HepG2 (cell line): ENCODE results near the gene NEBL. TPM values are rescaled to one million over a fixed set of nuclear protein-coding genes. Genes with fewer than 3 reads are reported as not detected.

Experiments used
- ATAC-seq: fragments of 200-7000 bp; cut with Tn5 transposase; 3 replicates; pipeline ENCODE4 v1.9.1; 2020; ENCODE audit warnings: mild to moderate bottlenecking, moderate library complexity
- BruUV-seq: library from RNA; stranded (reverse); fragments of 400-500 nt; replicated peaks from 2 replicates; lab custom pipeline; 2021; lab: Mats Ljungman, UMichigan
- CTCF ChIA-PET: fragments of 300-600 bp; formaldehyde crosslinking; extraction: SDS; loops from one replicate; lab custom pipeline; 2021; ENCODE audit warnings: low total read pairs, inconsistent platforms, low intra/inter-chr PET ratio; lab: Yijun Ruan, JAX
- POLR2A ChIA-PET: fragments of 350-600 bp; sonication (Branson Sonifier 250); formaldehyde crosslinking; loops from one replicate; lab custom pipeline; 2020; ENCODE audit warnings: antibody characterized with exemption, inconsistent platforms; lab: Yijun Ruan, JAX
- DNase-seq: peaks from one replicate; pipeline ENCODE4 v3.0.0-alpha.2; 2015; ENCODE audit warnings: low spot score
- FAIRE-seq: peaks from 3 replicates; lab custom pipeline; 2011; peaks lifted over from hg19 to GRCh38; lab: Jason Lieb, UNC
- H2AFZ ChIP-seq: one replicate; pipeline ENCODE4 v1.6.1; 2011; ENCODE audit warnings: low read length, inconsistent platforms
- H3K27ac ChIP-seq: fragments of 300-600 bp; 3 replicates; pipeline ENCODE4 v1.8.0; 2011; ENCODE audit warnings: mixed run types, mild to moderate bottlenecking, mixed read lengths, low read length, inconsistent platforms; ENCODE audit not compliant: insufficient read depth; ENCODE audit errors: extremely low read length
- H3K27me3 ChIP-seq, 2 experiments: fragments of 200-600 bp in 1 of 2; 2 replicates in 1 of 2; 3 replicates in 1 of 2; pipeline versions ENCODE4 v1.6.0 to v1.8.0; 2011; ENCODE audit warnings: low read length in 2 of 2, mild to moderate bottlenecking in 2 of 2, moderate library complexity in 2 of 2, inconsistent platforms in 1 of 2; ENCODE audit not compliant: insufficient read depth in 2 of 2, control insufficient read depth in 1 of 2
- H3K36me3 ChIP-seq, 2 experiments: fragments of 200-600 bp in 1 of 2; replicated peaks in 1 of 2; 2 replicates in 1 of 2; 3 replicates in 1 of 2; pipeline versions ENCODE4 v1.5.1 to v1.8.0; 2011; ENCODE audit warnings: low read length in 2 of 2, inconsistent platforms in 1 of 2; ENCODE audit not compliant: insufficient read depth in 2 of 2, control insufficient read depth in 1 of 2
- H3K4me1 ChIP-seq: 2 replicates; pipeline ENCODE4 v1.5.1; 2012; ENCODE audit warnings: low read length, inconsistent platforms; ENCODE audit not compliant: insufficient read depth
- H3K4me2 ChIP-seq: 2 replicates; pipeline ENCODE4 v1.6.0; 2011; ENCODE audit warnings: low read depth, low read length, inconsistent platforms
- H3K4me3 ChIP-seq, 3 experiments: fragments of 200-600 bp in 1 of 3; sonication (generic), shearing (Covaris generic) in 1 of 3; replicated peaks in 1 of 3; 2 replicates each; pipeline ENCODE4 v1.5.1; 2011 to 2016; ENCODE audit warnings: low read length in 3 of 3, inconsistent platforms in 2 of 3, low read depth in 2 of 3, mild to moderate bottlenecking in 2 of 3, control low read depth in 1 of 3, mixed read lengths in 1 of 3; ENCODE audit not compliant: insufficient read depth in 1 of 3
- H3K79me2 ChIP-seq: one replicate; pipeline ENCODE4 v1.6.1; 2011; ENCODE audit warnings: low read length, inconsistent platforms; ENCODE audit not compliant: insufficient read depth
- H3K9ac ChIP-seq: 2 replicates; pipeline ENCODE4 v1.6.0; 2011; ENCODE audit warnings: mild to moderate bottlenecking, low read depth, low read length, inconsistent platforms; ENCODE audit not compliant: insufficient read depth
- H3K9me3 ChIP-seq: 2 replicates; pipeline ENCODE4 v1.5.1; 2012; ENCODE audit warnings: mild to moderate bottlenecking, low read length
- H4K20me1 ChIP-seq: 2 replicates; pipeline ENCODE4 v1.6.0; 2011; ENCODE audit warnings: inconsistent platforms, mild to moderate bottlenecking, low read length, moderate library complexity; ENCODE audit not compliant: insufficient read depth
- EED ChIP-seq: sonication (generic); formaldehyde crosslinking; IDR thresholded peaks from 2 replicates; pipeline ENCODE4 v1.5.0; 2020; ENCODE audit warnings: mild to moderate bottlenecking, missing genetic modification reagents
- HNRNPL ChIP-seq: fragments of 200-400 bp; formaldehyde crosslinking; IDR thresholded peaks from 2 replicates; pipeline ENCODE4 v1.6.1; 2017; ENCODE audit warnings: mild to moderate bottlenecking, low read depth, low read length
- IKZF5 ChIP-seq: IDR thresholded peaks from 2 replicates; pipeline ENCODE4 v1.6.1; 2018; ENCODE audit warnings: missing genetic modification reagents, mild to moderate bottlenecking, missing compliant biosample characterization
- MEIS2 ChIP-seq: sonication (generic); formaldehyde crosslinking; IDR thresholded peaks from 2 replicates; pipeline ENCODE4 v1.9.0; 2021; ENCODE audit warnings: mild to moderate bottlenecking, missing genetic modification reagents
- MYNN ChIP-seq: sonication (generic); formaldehyde crosslinking; IDR thresholded peaks from 2 replicates; pipeline ENCODE4 v1.4.0; 2020; ENCODE audit warnings: mild to moderate bottlenecking, low read depth, missing genetic modification reagents
- NR3C1 ChIP-seq: sonication (generic); formaldehyde crosslinking; IDR thresholded peaks from 2 replicates; pipeline ENCODE4 v1.4.0; 2020; ENCODE audit warnings: missing genetic modification reagents
- WGBS: methylation state at CpG from one replicate; pipeline ENCODE4 v1.1.6; 2017; ENCODE audit warnings: low lambda C conversion rate; 5-methylcytosine and 5-hydroxymethylcytosine counted together
- in situ Hi-C: cut with HindIII; loops from 2 replicates; pipeline ENCODE4 v1.10.0; 2017; ENCODE audit warnings: low pct_unique_long_range_greater_than_20kb; ENCODE audit not compliant: extremely low pct_ligation_motif_present
- intact Hi-C: fragments of 100-400 bp; cut with micrococcal nuclease; formaldehyde crosslinking; loops from one replicate; pipeline ENCODE4 v1.10.0; 2022; ENCODE audit not compliant: unreplicated experiment
- polyA plus RNA-seq, 8 experiments: library from polyadenylated mRNA; depleted of rRNA in 3 of 8; stranded (reverse) in 7 of 8; unstranded in 1 of 8; fragments of >200 nt; fragmentation: Illumina TruSeq in 4 of 8; extraction: Trizol in 4 of 8; gene quantifications; 2 replicates each; pipeline versions ENCODE4 v1.2.1 to v1.2.3, GENCODE V29; 2011 to 2016; ENCODE audit warnings: low read depth in 4 of 8, missing spikeins in 1 of 8, mixed read lengths in 1 of 8; ENCODE audit not compliant: insufficient read depth in 1 of 8
- total RNA-seq, 5 experiments: library from RNA; depleted of rRNA; stranded (reverse); fragments of >200 nt; fragmentation: Illumina TruSeq; extraction: Trizol; gene quantifications; 2 replicates each; pipeline ENCODE4 v1.2.3, GENCODE V29; 2016; ENCODE audit warnings: low read depth in 1 of 5

NEBL gene
- total and polyA plus RNA-seq, 2 of the 13 experiments (the other 11 are each of a cell fraction or from before 2014, with no cell fraction given) = not detected

GRCh38 chr10:20811131-20811530, 86.0 kb downstream of the NEBL start:
- no peak for TF ChIP-seq IKZF5
- TF ChIP-seq MYNN = no peak
- no peak for TF ChIP-seq HNRNPL
- TF ChIP-seq, all 625 proteins: peak for 0
- no peak overlapping the region for H3K27ac ChIP-seq
- 2% methylated on average over 2 of the region's 2 CpGs for WGBS
- DNase-seq (no peak), ATAC-seq (no peak), FAIRE-seq (no peak)
- no TSS peak for BruUV-seq
- H4K20me1 ChIP-seq = no peaks in the 10 kb centered on the region
- no peaks in the 10 kb centered on the region for H3K36me3 ChIP-seq
- H3K79me2 ChIP-seq = no peaks in the 10 kb centered on the region
- H3K4me1 ChIP-seq = no peaks in the 10 kb centered on the region
- no peaks in the 10 kb centered on the region for H3K9me3 ChIP-seq
- no peak overlapping the region for H3K4me3 ChIP-seq
- H3K9ac ChIP-seq = no peak overlapping the region
- POLR2A ChIA-PET = no interaction called here
- in situ Hi-C loops (no loop called here), intact Hi-C loops (no loop called here)
- no peak overlapping the region for H2AFZ ChIP-seq
- H3K27me3 ChIP-seq = no peaks in the 10 kb centered on the region
- CTCF ChIA-PET = no interaction called here
- no peak overlapping the region for H3K4me2 ChIP-seq

- Histone ChIP-seq H2AFZ (no peak overlapping the region), H3K9ac (no peak overlapping the region), H3K4me3 (no peak overlapping the region), H3K27me3 (no peaks in the 10 kb centered on the region), H3K9me3 (no peaks in the 10 kb centered on the region), H3K27ac (no peak overlapping the region), H3K36me3 (no peaks in the 10 kb centered on the region), H4K20me1 (no peaks in the 10 kb centered on the region), H3K79me2 (no peaks in the 10 kb centered on the region), H3K4me1 (no peaks in the 10 kb centered on the region), H3K4me2 (no peak overlapping the region)
- no peak for DNase-seq
- intact Hi-C loops = no loop called here
- FAIRE-seq = no peak
- ChIA-PET CTCF (no interaction called here), POLR2A (no interaction called here)
- BruUV-seq = no TSS peak
- TF ChIP-seq NR3C1 (CRISPR knock-in tag) = no peak
- no peak for TF ChIP-seq MEIS2 (CRISPR knock-in tag)
- no peak for TF ChIP-seq EED (CRISPR knock-in tag)
- in situ Hi-C loops = no loop called here
- 2% methylated on average over 2 of the region's 2 CpGs for WGBS
- ATAC-seq = no peak
Measured at GRCh38 chr10:20809631-20810030, 87.5 kb downstream of the NEBL start.
